Neural cell (in vitro differentiated cells): ENCODE results near the gene CISD2.
"Not testable (repeated sequence)": the region's sequence is repeated elsewhere in the genome, so short reads cannot be mapped to it uniquely, and the experiment has no call there.

Source experiments
- EP300 ChIP-seq: fragments of 450-650 bp; conservative IDR thresholded peaks from 2 replicates; pipeline ENCODE4 v1.6.1; 2014; ENCODE audit warnings: antibody characterized with exemption, mild to moderate bottlenecking, moderate library complexity; ENCODE audit not compliant: poor library complexity, severe bottlenecking
- EZH2 ChIP-seq: fragments of 200-600, 300-800 bp; shearing (Covaris generic), sonication (generic); IDR thresholded peaks from 2 replicates; pipeline ENCODE4 v1.6.1; 2014; ENCODE audit warnings: antibody characterized with exemption, low read length, borderline replicate concordance, mild to moderate bottlenecking; ENCODE audit not compliant: insufficient read depth, poor library complexity, severe bottlenecking
- POLR2AphosphoS5 ChIP-seq: IDR thresholded peaks from 2 replicates; pipeline ENCODE4 v1.6.1; 2012
- RAD21 ChIP-seq: fragments of 450-650 bp; conservative IDR thresholded peaks from 2 replicates; pipeline ENCODE4 v1.6.1; 2014; ENCODE audit warnings: antibody characterized with exemption, mild to moderate bottlenecking, moderate library complexity
- REST ChIP-seq: IDR thresholded peaks from 2 replicates; pipeline ENCODE4 v1.6.1; 2012; ENCODE audit warnings: borderline replicate concordance
- SMC3 ChIP-seq: fragments of 450-650 bp; conservative IDR thresholded peaks from 2 replicates; pipeline ENCODE4 v1.6.1; 2014; ENCODE audit warnings: antibody characterized with exemption, mild to moderate bottlenecking, moderate library complexity; ENCODE audit not compliant: poor library complexity
- TF ChIP-seq, protein P1 (sequence below): fragments of 450-650 bp; IDR thresholded peaks from 2 replicates; pipeline ENCODE4 v1.5.1; 2014; ENCODE audit warnings: antibody characterized with exemption, mild to moderate bottlenecking, moderate library complexity; ENCODE audit not compliant: poor library complexity, severe bottlenecking

GRCh38 chr4:102889866-102890265 lies 21.1 kb downstream of the CISD2 start:
- TF ChIP-seq, protein P1, sequence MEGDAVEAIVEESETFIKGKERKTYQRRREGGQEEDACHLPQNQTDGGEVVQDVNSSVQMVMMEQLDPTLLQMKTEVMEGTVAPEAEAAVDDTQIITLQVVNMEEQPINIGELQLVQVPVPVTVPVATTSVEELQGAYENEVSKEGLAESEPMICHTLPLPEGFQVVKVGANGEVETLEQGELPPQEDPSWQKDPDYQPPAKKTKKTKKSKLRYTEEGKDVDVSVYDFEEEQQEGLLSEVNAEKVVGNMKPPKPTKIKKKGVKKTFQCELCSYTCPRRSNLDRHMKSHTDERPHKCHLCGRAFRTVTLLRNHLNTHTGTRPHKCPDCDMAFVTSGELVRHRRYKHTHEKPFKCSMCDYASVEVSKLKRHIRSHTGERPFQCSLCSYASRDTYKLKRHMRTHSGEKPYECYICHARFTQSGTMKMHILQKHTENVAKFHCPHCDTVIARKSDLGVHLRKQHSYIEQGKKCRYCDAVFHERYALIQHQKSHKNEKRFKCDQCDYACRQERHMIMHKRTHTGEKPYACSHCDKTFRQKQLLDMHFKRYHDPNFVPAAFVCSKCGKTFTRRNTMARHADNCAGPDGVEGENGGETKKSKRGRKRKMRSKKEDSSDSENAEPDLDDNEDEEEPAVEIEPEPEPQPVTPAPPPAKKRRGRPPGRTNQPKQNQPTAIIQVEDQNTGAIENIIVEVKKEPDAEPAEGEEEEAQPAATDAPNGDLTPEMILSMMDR, result not testable (repeated sequence)
- not testable (repeated sequence) for TF ChIP-seq EP300, POLR2AphosphoS5, RAD21, SMC3, EZH2, REST
